Stomach (tissue), 9 donors: ENCODE data around the gene TAF4. TPM values are rescaled to one million over a fixed set of nuclear protein-coding genes. Genes with fewer than 3 reads are reported as not detected.

Source experiments
- DNase-seq, 2 donors: peaks; one replicate each; pipeline versions ENCODE4 v3.0.0 to v3.0.0-alpha.2; 2013 to 2019
- H3K27ac ChIP-seq, 5 donors: fragments of 200-600 bp in 4 of 5; sonication (generic) in 4 of 5; one replicate each; pipeline ENCODE4 v1.5.1; 2013 to 2019; ENCODE audit warnings: mild to moderate bottlenecking in 1 of 5, moderate library complexity in 1 of 5
- H3K27me3 ChIP-seq, 3 donors: fragments of 200-600 bp; sonication (generic); one replicate each; pipeline ENCODE4 v1.5.1; 2017 to 2019; ENCODE audit warnings: mixed run types in 1 of 3
- H3K36me3 ChIP-seq, 4 donors: fragments of 200-600 bp; sonication (generic); 1 replicate in 3 of 4; 2 replicates in 1 of 4; pipeline ENCODE4 v1.5.1; 2016 to 2019
- H3K4me1 ChIP-seq, 4 donors: fragments of 200-600 bp; sonication (generic); one replicate each; pipeline ENCODE4 v1.5.1; 2016 to 2019
- H3K4me3 ChIP-seq, 4 donors: fragments of 200-600 bp; sonication (generic) in 3 of 4; one replicate each; pipeline ENCODE4 v1.5.1; 2016 to 2019; ENCODE audit warnings: mild to moderate bottlenecking in 1 of 4
- H3K9me3 ChIP-seq, 4 donors: fragments of 200-600 bp; sonication (generic); one replicate each; pipeline ENCODE4 v1.5.1; 2016 to 2019
- CTCF ChIP-seq, 7 experiments: fragments of 450-650 bp in 4 of 7; fragments of 200-600 bp in 3 of 7; sonication (generic) in 3 of 7; IDR thresholded peaks; one replicate each; pipeline ENCODE4 v1.5.1; 2016 to 2019; ENCODE audit warnings: antibody characterized with exemption in 7 of 7, control low read depth in 2 of 7, mild to moderate bottlenecking in 1 of 7
- EP300 ChIP-seq: sonication (generic); formaldehyde crosslinking; IDR thresholded peaks from one replicate; pipeline ENCODE4 v1.6.1; 2017; ENCODE audit warnings: antibody characterized with exemption
- POLR2A ChIP-seq, 4 donors: fragments of 450-650 bp; IDR thresholded peaks; one replicate each; pipeline ENCODE4 v1.6.1; 2016; ENCODE audit warnings: antibody characterized with exemption in 4 of 4, control low read depth in 2 of 4, mild to moderate bottlenecking in 1 of 4, moderate library complexity in 1 of 4
- POLR2AphosphoS5 ChIP-seq, 3 donors: sonication (generic); formaldehyde crosslinking; IDR thresholded peaks; one replicate each; pipeline ENCODE4 v1.6.1; 2016; ENCODE audit warnings: antibody characterized with exemption in 3 of 3
- WGBS, 5 donors: extraction: QIAGEN DNeasy Blood & Tissue Kit in 3 of 5; methylation state at CpG; one replicate each; pipeline versions ENCODE4 v1.1.5 to v1.1.7; 2013 to 2018; 5-methylcytosine and 5-hydroxymethylcytosine counted together
- intact Hi-C: fragments of 100-400 bp; cut with DNase I; formaldehyde crosslinking; loops from one replicate; pipeline ENCODE4 v1.15.1; 2023; ENCODE audit warnings: low total_unique reads
- polyA plus RNA-seq, 3 donors: library from polyadenylated mRNA; stranded (reverse); fragments of 200-250 nt; gene quantifications; one replicate each; pipeline ENCODE4 v1.2.3, GENCODE V29; 2013
- total RNA-seq, 5 donors: library from RNA; depleted of rRNA; stranded (reverse); fragments of >200 nt; gene quantifications; one replicate each; pipeline versions ENCODE4 v1.1.0 to v1.2.3, GENCODE V29; 2014 to 2016
- donor health status: healthy with polysubstance abuse.
- donor health status: Bipolar disorder and iron deficiency.
- donor health status: healthy.

The TAF4 gene
- total and polyA plus RNA-seq, 8 donors: 3.2 to 33.9 (median 11.2) TPM

- WGBS, 5 donors: 35 to 55% (median 52%) methylated on average over 17 of the region's 17 CpGs
- H3K36me3 ChIP-seq: no peaks in the 10 kb centered on the region
- no peak overlapping the region for H3K4me3 ChIP-seq
- peaks cover 0 to 46% (median 4%) of the 10 kb centered on the region in 3 donors for H3K27me3 ChIP-seq
- no peak for TF ChIP-seq POLR2A (IDR thresholded peaks at IDR 0.05)
- TF ChIP-seq CTCF (IDR thresholded peaks at IDR 0.05): no peak
- TF ChIP-seq EP300: no peak
- TF ChIP-seq POLR2AphosphoS5 (IDR thresholded peaks at IDR 0.05): no peak
- intact Hi-C loops: no loop called here
- DNase-seq: no peak
- H3K4me1 ChIP-seq: no peaks in the 10 kb centered on the region
- H3K9me3 ChIP-seq: no peaks in the 10 kb centered on the region
- no peak overlapping the region for H3K27ac ChIP-seq
Measured at GRCh38 chr20:61933481-61933950, 132.2 kb downstream of the TAF4 start.

GRCh38 chr20:61932711-61933480, 132.8 kb downstream of the TAF4 start:
- Histone ChIP-seq H3K9me3 (no peaks in the 10 kb centered on the region), H3K27me3 (peaks cover 0 to 40% (median 0%) of the 10 kb centered on the region in 3 donors), H3K36me3 (no peaks in the 10 kb centered on the region), H3K4me3 (no peak overlapping the region), H3K4me1 (no peaks in the 10 kb centered on the region), H3K27ac (no peak overlapping the region)
- intact Hi-C loops: no loop called here
- no peak for DNase-seq
- TF ChIP-seq POLR2A (IDR thresholded peaks at IDR 0.05) (no peak), POLR2AphosphoS5 (IDR thresholded peaks at IDR 0.05) (no peak), CTCF (IDR thresholded peaks at IDR 0.05) (no peak), EP300 (no peak)
- whole genome bisulfite sequencing, 5 donors: 83 to 90% (median 90%) methylated on average over 26 to 38 of the region's 38 CpGs

GRCh38 chr20:61932199-61932592, 133.5 kb downstream of the TAF4 start:
- H3K9me3 ChIP-seq: no peaks in the 10 kb centered on the region
- no peak overlapping the region for H3K4me3 ChIP-seq
- peaks cover 0 to 33% (median 0%) of the 10 kb centered on the region in 3 donors for H3K27me3 ChIP-seq
- TF ChIP-seq POLR2A (IDR thresholded peaks at IDR 0.05): no peak
- no peak for TF ChIP-seq EP300
- no peak for TF ChIP-seq POLR2AphosphoS5 (IDR thresholded peaks at IDR 0.05)
- TF ChIP-seq CTCF (IDR thresholded peaks at IDR 0.05): no peak
- 74 to 85% (median 80%) methylated on average over 9 of the region's 9 CpGs for WGBS, 5 donors
- intact Hi-C loops: no loop called here
- H3K27ac ChIP-seq: no peak overlapping the region
- H3K4me1 ChIP-seq: no peaks in the 10 kb centered on the region
- no peak for DNase-seq
- no peaks in the 10 kb centered on the region for H3K36me3 ChIP-seq

GRCh38 chr20:61931476-61932198, 134.0 kb downstream of the TAF4 start:
- no peak overlapping the region for H3K4me3 ChIP-seq
- no peaks in the 10 kb centered on the region for H3K9me3 ChIP-seq
- H3K27ac ChIP-seq: no peak overlapping the region
- H3K36me3 ChIP-seq: no peaks in the 10 kb centered on the region
- TF ChIP-seq POLR2A (IDR thresholded peaks at IDR 0.05): no peak
- no peak for TF ChIP-seq POLR2AphosphoS5 (IDR thresholded peaks at IDR 0.05)
- no peak for TF ChIP-seq EP300
- no peak for TF ChIP-seq CTCF (IDR thresholded peaks at IDR 0.05)
- peaks cover 0 to 29% (median 0%) of the 10 kb centered on the region in 3 donors for H3K27me3 ChIP-seq
- WGBS, 5 donors: 80 to 88% (median 84%) methylated on average over 14 of the region's 14 CpGs
- intact Hi-C loops: no loop called here
- H3K4me1 ChIP-seq: no peaks in the 10 kb centered on the region
- no peak for DNase-seq
